Esophagus muscularis mucosa (tissue), 4 donors: Measurements from ENCODE around the gene CNTNAP2. TPM values are rescaled to one million over a fixed set of nuclear protein-coding genes. Genes with fewer than 3 reads are reported as not detected.

Experiments used
- DNase-seq: peaks from one replicate; pipeline ENCODE4 v3.0.0-alpha.2; 2017; ENCODE audit errors: extremely low spot score
- H3K27ac ChIP-seq, 4 donors: fragments of 200-600 bp; sonication (generic); replicated peaks in 1 of 4; 1 replicate in 3 of 4; 2 replicates in 1 of 4; pipeline ENCODE4 v1.5.1; 2016 to 2019; ENCODE audit warnings: mild to moderate bottlenecking in 1 of 4
- H3K27me3 ChIP-seq, 4 donors: fragments of 200-600 bp; sonication (generic); one replicate each; pipeline versions ENCODE4 v1.5.1 to v1.6.0; 2016 to 2019
- H3K36me3 ChIP-seq, 4 donors: fragments of 200-600 bp; sonication (generic); one replicate each; pipeline ENCODE4 v1.5.1; 2016 to 2019
- H3K4me1 ChIP-seq, 4 donors: fragments of 200-600 bp; sonication (generic); one replicate each; pipeline ENCODE4 v1.5.1; 2016 to 2019
- H3K4me3 ChIP-seq, 4 donors: fragments of 200-600 bp; sonication (generic); 1 replicate in 2 of 4; 2 replicates in 2 of 4; pipeline ENCODE4 v1.5.1; 2016 to 2019; ENCODE audit warnings: mild to moderate bottlenecking in 4 of 4, moderate library complexity in 1 of 4
- H3K9me3 ChIP-seq, 4 donors: fragments of 200-600 bp; sonication (generic); 1 replicate in 3 of 4; 2 replicates in 1 of 4; pipeline ENCODE4 v1.5.1; 2016 to 2019
- EP300 ChIP-seq: sonication (generic); formaldehyde crosslinking; IDR thresholded peaks from one replicate; pipeline ENCODE4 v1.6.1; 2017; ENCODE audit warnings: antibody characterized with exemption
- POLR2A ChIP-seq: fragments of 450-650 bp; IDR thresholded peaks from one replicate; pipeline ENCODE4 v1.6.1; 2017; ENCODE audit warnings: antibody characterized with exemption, moderate library complexity, mild to moderate bottlenecking, low read depth
- POLR2AphosphoS5 ChIP-seq, 2 donors: sonication (generic); formaldehyde crosslinking; IDR thresholded peaks; one replicate each; pipeline ENCODE4 v1.6.1; 2017; ENCODE audit warnings: antibody characterized with exemption in 2 of 2
- WGBS: methylation state at CpG from one replicate; pipeline ENCODE4 v1.1.5; 2018; 5-methylcytosine and 5-hydroxymethylcytosine counted together
- intact Hi-C: fragments of 100-400 bp; cut with DNase I; formaldehyde crosslinking; loops from one replicate; pipeline ENCODE4 v1.15.1; 2023
- total RNA-seq, 4 donors: library from RNA; depleted of rRNA; stranded (reverse); fragments of >200 nt; gene quantifications; one replicate each; pipeline versions ENCODE4 v1.1.0 to v1.2.1, GENCODE V29; 2016
- TF ChIP-seq, protein P1 (sequence below), 3 experiments: fragments of 200-600 bp in 2 of 3; fragments of 450-650 bp in 1 of 3; sonication (generic) in 2 of 3; IDR thresholded peaks; one replicate each; pipeline ENCODE4 v1.5.1; 2017 to 2019; ENCODE audit warnings: antibody characterized with exemption in 3 of 3, mild to moderate bottlenecking in 2 of 3, moderate library complexity in 1 of 3

The CNTNAP2 gene
- total RNA-seq, 4 donors from 2014 or later: 1.2 to 2.9 (median 1.9) TPM

DNA sequence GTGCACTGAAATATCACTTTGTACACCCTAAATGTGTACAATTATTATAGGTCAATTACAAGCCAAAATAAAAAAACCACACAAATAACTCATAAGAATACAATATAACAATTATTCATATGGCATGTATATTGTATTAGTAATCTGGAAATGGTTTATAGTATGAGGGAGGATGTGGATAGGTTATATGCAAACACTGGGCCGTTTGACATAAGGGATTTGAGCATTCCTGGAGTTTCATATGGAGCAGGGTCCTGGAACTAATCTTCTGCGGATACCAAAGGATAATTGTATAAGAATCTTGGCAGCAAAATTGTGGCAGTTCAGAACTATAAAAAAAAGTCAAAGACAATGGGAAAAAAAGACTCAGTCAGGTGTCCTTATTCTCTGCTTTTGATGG, 619.4 kb downstream of the CNTNAP2 start:
- peaks cover 0 to 20% (median 13%) of the 10 kb centered on the region in 4 donors for H3K9me3 ChIP-seq
- 61% methylated on average over 2 of the region's 2 CpGs for WGBS
- no peaks in the 10 kb centered on the region for H3K4me1 ChIP-seq
- no peak for DNase-seq
- H3K4me3 ChIP-seq: no peak overlapping the region
- TF ChIP-seq POLR2AphosphoS5 (IDR thresholded peaks at IDR 0.05): no peak
- TF ChIP-seq POLR2A: no peak
- TF ChIP-seq EP300: no peak
- TF ChIP-seq, protein P1, sequence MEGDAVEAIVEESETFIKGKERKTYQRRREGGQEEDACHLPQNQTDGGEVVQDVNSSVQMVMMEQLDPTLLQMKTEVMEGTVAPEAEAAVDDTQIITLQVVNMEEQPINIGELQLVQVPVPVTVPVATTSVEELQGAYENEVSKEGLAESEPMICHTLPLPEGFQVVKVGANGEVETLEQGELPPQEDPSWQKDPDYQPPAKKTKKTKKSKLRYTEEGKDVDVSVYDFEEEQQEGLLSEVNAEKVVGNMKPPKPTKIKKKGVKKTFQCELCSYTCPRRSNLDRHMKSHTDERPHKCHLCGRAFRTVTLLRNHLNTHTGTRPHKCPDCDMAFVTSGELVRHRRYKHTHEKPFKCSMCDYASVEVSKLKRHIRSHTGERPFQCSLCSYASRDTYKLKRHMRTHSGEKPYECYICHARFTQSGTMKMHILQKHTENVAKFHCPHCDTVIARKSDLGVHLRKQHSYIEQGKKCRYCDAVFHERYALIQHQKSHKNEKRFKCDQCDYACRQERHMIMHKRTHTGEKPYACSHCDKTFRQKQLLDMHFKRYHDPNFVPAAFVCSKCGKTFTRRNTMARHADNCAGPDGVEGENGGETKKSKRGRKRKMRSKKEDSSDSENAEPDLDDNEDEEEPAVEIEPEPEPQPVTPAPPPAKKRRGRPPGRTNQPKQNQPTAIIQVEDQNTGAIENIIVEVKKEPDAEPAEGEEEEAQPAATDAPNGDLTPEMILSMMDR (IDR thresholded peaks at IDR 0.05): no peak
- H3K36me3 ChIP-seq: no peaks in the 10 kb centered on the region
- no peak overlapping the region for H3K27ac ChIP-seq
- no peaks in the 10 kb centered on the region for H3K27me3 ChIP-seq
- intact Hi-C loops: no loop called here

DNA sequence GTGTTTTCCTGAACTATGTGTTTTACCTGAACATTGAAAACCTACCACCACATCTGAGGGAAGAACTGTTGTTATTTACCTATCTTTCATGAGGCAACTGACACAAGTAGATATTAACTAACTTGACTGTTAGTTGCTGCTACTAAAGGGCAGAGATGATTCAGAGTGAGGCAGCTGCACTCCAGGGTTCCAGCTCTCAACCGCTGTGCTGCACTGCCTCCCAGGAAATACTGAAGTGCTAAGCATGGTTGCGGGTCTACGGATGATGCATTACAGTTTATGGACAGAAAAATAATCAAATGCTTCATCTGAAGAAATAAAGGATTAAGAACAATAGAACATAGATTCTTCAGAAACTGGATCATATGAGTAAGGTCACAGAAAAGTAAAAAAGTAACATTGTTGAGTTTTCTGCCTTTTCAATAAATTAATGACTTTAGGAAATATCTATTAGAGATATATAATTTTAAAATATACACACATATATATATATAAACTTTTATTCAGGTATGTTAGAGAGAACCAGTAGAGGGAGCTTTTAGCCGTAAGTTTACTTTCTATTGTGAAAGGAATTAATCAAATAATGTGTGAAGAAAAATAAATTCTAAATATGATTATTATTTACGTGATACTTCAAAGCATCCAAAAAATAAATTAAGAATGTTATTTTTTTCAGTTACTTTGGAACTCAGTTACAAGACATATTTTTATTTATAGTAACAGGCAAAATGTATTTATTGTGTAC, 620.0 kb downstream of the CNTNAP2 start:
- H3K27ac ChIP-seq: no peak overlapping the region
- intact Hi-C loops: no loop called here
- no peak for DNase-seq
- H3K27me3 ChIP-seq: no peaks in the 10 kb centered on the region
- TF ChIP-seq, protein P1 (IDR thresholded peaks at IDR 0.05): no peak
- no peak for TF ChIP-seq POLR2AphosphoS5 (IDR thresholded peaks at IDR 0.05)
- TF ChIP-seq POLR2A: no peak
- no peak for TF ChIP-seq EP300
- WGBS: 69% methylated on average over 5 of the region's 5 CpGs
- H3K9me3 ChIP-seq: peaks cover 0 to 20% (median 13%) of the 10 kb centered on the region in 4 donors
- H3K4me1 ChIP-seq: no peaks in the 10 kb centered on the region
- H3K36me3 ChIP-seq: no peaks in the 10 kb centered on the region
- no peak overlapping the region for H3K4me3 ChIP-seq

DNA sequence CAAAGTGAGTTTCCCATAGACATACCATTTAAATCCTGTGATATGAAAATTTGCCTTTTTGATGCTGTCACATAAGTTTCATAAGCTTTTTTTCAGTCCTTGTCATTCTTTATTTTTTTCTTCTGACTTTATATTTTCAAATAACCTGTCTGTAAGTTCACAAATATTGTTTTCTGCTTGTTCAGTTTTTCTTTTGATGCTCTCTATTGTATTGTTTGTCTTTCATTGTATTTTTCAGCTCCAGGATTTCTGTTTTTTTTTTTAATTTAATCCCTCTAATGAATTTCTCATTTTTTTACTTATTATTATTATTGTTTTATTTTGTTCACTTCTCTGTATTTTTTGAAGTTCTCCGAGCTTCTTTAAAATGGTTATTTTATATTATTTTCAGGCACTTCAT, 623.4 kb downstream of the CNTNAP2 start:
- TF ChIP-seq POLR2AphosphoS5 (IDR thresholded peaks at IDR 0.05) (no peak), EP300 (no peak), POLR2A (no peak)
- TF ChIP-seq, protein P1 (IDR thresholded peaks at IDR 0.05): no peak
- Histone ChIP-seq H3K4me3 (no peak overlapping the region), H3K9me3 (peaks cover 0 to 20% (median 13%) of the 10 kb centered on the region in 4 donors), H3K4me1 (no peaks in the 10 kb centered on the region), H3K27ac (no peak overlapping the region), H3K36me3 (no peaks in the 10 kb centered on the region), H3K27me3 (no peaks in the 10 kb centered on the region)
- no peak for DNase-seq
- WGBS: 93% methylated on average over 1 of the region's 1 CpG
- intact Hi-C loops: no loop called here

DNA sequence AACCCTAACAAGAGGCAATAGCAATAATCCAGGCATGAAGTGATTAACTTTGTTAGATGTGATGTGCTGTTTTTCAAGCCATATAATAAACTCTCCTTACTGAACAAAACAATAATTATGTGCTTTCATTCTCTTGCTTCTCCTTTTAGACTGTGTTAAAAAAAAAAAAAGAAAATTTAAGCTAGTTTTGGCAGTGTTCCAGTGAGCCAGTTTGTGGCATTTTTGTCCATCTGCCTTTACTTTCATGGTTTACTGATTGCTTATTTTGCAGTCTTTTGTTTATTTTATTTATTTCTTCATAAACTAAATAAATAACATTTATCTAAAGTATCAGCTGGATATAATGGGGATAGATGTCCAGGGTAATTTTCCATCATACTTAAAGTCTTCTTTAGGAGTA, 625.3 kb downstream of the CNTNAP2 start:
- TF ChIP-seq POLR2AphosphoS5 (IDR thresholded peaks at IDR 0.05) (no peak), EP300 (no peak), POLR2A (no peak)
- TF ChIP-seq, protein P1 (IDR thresholded peaks at IDR 0.05): no peak
- Histone ChIP-seq H3K4me3 (no peak overlapping the region), H3K9me3 (peaks cover 0 to 20% (median 13%) of the 10 kb centered on the region in 4 donors), H3K36me3 (no peaks in the 10 kb centered on the region), H3K4me1 (no peaks in the 10 kb centered on the region), H3K27ac (no peak overlapping the region), H3K27me3 (no peaks in the 10 kb centered on the region)
- no peak for DNase-seq
- intact Hi-C loops: no loop called here

DNA sequence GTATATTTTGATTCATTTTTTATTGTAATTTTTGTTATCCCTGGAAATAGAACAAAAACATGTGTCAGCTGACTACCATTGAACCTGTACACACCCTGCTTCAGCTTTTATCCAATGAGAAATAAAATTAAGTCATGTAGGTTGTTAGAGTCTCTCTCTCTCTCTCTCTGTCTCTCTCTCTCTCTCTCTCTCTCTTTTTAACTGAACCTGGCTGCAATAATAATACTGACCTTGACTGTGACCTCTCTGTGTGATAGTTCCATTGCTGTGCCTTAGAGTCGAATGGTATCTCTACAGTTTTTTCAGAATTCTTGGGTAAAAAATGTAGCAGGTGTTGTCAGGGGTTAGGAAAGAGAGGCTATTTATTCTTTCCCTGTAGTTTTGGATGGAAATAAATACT, 637.8 kb downstream of the CNTNAP2 start:
- WGBS: 58% methylated on average over 1 of the region's 1 CpG
- DNase-seq: no peak
- no peaks in the 10 kb centered on the region for H3K27me3 ChIP-seq
- no peaks in the 10 kb centered on the region for H3K4me1 ChIP-seq
- no peak overlapping the region for H3K4me3 ChIP-seq
- H3K27ac ChIP-seq: no peak overlapping the region
- TF ChIP-seq EP300 (no peak), POLR2A (no peak), POLR2AphosphoS5 (IDR thresholded peaks at IDR 0.05) (no peak)
- TF ChIP-seq, protein P1 (IDR thresholded peaks at IDR 0.05): no peak
- intact Hi-C loops: no loop called here
- H3K9me3 ChIP-seq: no peaks in the 10 kb centered on the region
- H3K36me3 ChIP-seq: no peaks in the 10 kb centered on the region
